HG03196 (cell line): ENCODE measurements around the gene SORCS2.
"Not testable (repeated sequence)": the region's sequence is repeated elsewhere in the genome, so short reads cannot be mapped to it uniquely, and the experiment has no call there.

Source experiments
- ATAC-seq: cut with Tn5 transposase; IDR thresholded peaks from one replicate; pipeline ENCODE4 v1.9.1; 2021; ENCODE audit not compliant: unreplicated experiment

SORCS2 gene

DNA sequence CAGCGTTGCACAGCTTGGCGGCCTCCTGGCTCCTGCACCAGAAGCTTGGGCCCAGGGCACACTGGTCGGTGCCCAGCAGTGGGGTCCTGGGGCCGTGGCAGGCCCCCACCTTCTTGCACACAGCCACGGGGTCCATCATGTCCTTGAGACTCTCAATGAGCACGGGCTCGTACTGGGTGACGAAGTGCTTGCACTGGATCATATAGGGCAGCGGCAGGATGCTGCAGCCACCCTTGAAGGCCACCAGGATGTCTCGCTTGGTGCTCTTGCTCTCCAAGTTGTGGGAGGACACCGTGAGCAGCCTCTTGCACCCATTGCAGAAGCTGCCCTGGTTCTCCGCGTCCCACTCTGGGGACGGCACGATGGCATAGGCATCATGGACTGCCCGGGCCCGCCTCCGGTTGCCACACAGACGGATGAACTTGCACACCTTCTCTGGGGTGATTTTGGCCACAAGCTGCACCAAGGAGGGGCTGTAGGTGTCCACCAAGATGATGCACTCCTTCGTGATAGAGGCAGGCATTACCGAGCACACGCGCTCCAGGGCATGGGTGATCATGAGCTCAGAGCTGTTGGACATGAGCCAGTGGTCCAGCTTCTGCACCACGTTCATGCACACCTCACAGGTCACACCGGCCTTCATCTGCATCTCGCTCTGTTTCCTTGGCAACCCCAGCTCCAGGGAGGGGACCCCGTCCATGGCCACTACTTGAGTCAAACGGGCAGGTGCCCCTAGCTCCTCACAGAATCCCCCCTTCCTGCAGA, 241.2 kb downstream of the SORCS2 start:
- ATAC-seq, result no peak

DNA sequence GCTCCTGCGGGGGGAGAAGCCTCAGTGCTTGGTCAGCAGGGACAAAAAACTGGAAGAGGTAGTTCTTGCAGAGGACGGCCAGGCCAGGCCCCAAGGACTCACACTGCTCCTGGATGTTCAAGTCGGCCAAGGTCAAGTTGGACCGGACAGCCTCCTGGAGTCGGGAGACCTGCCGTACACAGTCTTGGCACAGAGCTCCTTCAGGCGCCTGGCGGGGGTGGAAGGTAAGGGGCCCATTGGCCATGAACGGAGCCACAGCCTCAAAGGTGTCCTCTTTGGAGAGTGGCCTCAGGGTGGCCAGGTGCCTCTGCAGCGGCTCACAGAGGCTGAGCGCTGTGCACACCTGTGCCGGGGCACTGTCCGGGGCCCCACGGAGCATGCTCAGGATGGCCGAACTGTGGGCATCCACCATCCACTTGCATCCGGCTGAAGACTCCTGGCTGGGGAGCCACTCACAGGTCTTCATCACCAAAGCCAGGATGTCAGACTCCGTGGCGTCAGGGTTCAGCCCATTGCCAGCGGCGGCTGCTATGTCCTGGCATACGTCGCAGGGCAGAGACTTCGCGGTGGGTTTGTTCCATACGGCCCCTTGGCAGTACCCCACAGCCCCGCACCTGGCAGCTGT, 241.9 kb downstream of the SORCS2 start:
- no peak for ATAC-seq

DNA sequence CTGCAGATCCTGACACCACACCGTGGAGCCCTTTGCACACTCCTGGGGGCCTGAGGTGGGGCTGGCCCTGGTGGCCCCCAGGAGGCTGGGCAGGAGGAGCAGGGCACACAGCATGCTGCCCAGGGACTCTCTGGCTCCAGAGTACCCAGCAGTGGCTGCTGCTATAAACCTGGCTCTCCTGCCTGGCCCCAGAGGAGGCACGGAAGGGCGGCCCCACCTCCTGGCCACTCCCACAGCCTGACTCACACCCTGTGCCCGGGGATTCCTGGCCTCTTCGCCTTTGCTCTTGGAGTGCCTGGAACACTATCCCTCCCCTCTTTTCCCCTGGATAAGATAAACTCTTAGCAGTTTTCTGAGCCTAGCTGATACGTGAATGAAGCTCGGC, 242.4 kb downstream of the SORCS2 start, which contains the start of gene PSAPL1:
Gene PSAPL1 (minus strand): TSS at position 165 of the 385 bp plus-strand sequence. CDS start 51 bp downstream, at position 114.
- no peak for ATAC-seq

DNA sequence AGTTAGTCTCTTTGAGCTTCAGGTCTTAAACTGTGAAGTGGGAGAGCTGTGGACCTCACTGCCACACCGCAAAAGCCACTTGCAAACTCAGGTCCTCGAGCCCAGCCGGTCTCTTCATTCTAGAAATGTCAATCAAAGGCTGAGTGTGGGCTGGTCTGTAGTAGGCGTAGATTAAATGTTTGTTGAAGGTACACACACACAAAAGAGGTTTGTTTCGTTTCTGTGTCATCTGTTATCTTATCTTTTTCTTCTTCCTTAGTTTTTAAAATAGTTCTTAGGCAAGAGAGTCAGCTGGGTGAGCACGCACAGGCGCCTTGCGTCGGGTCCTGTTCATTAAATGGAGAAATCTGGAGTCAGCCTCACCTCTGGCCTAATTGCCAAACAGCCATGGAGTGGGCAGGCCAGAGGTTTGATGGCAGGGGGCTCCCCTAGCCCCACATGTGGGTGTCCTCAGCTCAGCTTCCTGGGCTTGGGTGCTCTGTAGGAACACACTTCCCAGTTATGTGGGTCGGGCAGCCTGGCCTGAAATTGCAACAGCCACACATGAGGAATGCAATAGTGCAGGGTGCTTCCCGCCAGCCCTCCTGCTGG, 243.2 kb downstream of the SORCS2 start:
- no peak for ATAC-seq

DNA sequence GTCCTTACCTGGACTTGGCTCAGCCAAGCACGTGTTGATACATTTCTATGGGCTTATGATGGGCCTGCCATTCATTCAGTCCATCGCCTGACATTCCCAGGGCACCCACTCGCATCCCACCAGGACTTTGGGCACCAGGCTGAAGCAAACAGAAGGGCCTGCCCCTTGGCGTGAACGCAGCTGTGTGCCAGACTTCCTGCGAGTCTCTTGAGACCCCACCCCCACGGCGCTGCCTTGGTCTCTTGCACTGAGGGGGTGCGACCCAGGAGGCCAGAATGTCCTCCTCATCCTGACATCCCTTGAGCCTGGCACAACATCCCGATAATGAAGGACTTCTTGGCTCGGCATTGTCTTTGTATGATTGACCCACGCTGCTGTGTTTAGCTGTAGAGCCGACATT, 243.9 kb downstream of the SORCS2 start:
- ATAC-seq, result no peak

DNA sequence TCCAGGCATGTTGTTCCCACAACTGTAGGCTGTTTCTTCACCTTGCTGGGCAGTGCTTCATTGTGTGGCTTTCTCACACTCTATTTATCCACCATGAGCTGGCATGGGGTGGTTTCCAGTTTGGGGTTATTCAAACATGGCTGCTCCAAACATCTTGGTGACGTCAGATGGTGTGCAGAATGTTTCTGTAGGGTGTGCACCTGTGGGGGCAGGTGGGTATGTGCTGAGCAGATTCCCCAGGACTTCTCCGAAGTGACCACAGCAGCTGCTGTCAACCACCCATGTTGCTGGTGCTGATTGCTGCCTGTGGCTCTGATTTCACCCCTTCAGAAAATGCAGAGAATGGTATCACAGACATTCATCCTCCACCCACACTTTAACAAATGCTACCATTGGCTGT, 247.4 kb downstream of the SORCS2 start:
- no peak for ATAC-seq

DNA sequence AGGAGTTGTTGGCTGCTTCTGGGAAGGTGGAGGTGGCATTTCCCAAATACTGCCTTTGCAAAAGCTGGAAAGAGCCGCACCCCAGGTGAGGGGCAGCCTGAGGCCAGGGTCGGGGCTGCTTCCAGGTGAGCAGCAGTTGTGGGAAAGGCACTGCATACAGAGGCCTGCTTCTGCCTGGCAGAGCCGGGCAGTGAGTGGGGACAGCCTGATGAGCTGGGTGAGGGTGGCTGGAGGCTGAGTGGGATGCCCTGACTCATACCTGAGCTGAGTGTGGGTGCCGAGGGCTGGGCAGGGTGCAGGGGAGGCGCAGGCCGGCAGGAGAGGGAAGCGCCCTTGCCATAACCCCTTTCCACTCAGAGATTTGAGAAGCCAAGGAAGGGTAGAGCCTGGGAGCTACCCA, 248.9 kb downstream of the SORCS2 start:
- no peak for ATAC-seq

DNA sequence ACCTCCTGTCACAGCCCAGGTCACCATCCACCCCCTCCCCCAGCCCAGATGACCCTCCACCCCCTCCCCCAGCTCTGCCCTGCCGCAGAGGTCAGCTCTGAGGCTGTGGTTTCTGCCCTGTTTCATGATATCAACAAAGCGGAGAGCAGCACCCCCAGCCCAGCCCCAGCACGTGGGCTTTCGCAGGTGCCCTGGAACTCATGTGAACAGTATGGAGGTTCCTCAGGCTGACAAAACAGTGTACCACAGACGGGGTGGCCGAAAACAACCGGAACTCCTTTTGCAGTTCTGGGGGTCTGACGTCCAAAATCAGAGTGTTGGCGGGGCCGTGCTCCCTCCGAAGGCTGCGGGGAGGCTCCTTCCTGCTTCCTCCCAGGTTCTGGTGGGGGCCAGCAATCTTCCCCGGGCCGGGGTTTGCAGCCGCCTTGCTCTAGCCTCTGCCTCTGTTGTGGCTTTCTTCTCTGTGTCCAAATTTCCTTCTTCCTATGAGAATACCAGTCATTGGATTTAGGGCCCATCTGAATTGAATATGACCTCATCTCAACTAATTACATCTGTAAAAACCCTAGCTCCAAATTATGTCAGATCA, 250.3 kb downstream of the SORCS2 start:
- no peak for ATAC-seq

DNA sequence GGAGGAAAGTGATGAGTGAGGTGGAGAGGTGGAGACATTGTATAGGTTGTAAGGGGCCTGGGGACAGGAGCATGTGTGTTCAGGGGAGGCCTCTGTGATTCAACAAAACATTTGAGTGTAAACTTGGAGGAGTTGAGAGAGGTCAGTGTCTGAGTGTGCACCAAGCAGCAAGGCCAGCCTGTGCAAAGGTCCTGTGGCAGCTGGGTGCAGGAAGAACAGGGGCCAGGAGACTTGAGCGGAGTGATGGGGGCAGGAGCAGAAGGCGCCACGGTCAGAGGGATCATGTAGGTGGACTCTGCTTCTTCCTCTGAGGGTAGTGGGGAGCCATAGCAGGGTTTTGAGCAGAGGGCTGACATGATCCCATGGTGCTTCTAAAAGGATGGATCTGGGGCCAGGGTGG, 252.0 kb downstream of the SORCS2 start:
- no peak for ATAC-seq

DNA sequence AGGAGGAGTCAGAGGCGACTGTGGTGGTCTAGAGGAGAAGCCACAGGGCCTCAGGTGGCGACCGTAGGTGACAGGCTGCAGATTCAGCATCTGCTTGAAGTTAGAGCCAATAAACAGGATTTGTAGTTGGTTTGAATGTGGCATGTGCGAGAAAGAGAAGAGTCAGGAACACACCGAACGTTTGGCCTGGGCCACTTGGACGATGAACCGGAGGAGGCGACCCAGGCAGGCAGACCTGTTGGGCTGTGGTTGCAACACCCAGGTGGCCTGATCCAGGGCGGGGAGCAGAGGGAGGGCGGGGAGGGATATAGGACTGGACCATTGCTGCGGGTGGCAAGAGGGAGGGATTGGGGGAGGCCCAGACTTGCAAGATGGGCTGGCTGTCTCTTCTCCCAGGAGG, 252.4 kb downstream of the SORCS2 start:
- no peak for ATAC-seq

DNA sequence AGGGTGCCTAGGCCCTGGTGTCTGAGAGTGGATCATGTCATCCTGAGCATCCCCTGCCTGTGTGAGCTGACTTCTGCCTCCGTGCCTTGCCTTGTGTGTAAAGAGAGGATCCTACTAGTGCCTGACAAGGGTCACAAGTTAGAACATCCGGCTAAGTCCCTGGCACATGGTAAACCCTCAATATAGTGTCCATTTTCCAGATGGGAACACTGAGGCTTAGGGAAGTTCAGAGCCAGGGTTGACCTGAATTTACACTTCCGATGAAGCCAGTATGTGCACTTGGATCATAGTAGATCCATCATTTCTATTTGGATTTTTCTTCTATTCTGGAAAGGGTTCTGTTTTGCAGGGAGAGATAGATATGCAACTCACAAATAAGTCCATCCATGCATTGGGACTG, 254.9 kb downstream of the SORCS2 start:
- no peak for ATAC-seq

DNA sequence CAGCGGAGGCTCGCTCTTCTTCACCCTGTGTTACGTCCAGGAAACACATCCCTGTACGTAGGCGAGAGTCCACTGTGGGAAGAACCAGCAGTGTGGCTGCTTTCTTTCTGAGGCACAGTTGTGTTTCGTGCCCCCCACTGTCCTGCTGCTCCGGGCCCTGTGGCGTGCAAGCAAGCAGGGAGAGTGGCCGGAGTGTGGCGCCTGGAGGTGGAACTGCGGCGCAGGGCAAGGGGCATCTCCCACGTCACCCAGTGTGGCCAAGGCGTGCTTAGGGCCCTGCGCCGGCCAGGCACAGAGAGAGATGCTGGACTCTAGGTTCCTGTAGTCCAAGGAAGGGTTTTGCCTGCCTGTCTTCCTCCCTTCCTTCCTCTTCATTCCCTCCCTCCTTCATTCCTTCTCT, 255.7 kb downstream of the SORCS2 start:
- no peak for ATAC-seq

DNA sequence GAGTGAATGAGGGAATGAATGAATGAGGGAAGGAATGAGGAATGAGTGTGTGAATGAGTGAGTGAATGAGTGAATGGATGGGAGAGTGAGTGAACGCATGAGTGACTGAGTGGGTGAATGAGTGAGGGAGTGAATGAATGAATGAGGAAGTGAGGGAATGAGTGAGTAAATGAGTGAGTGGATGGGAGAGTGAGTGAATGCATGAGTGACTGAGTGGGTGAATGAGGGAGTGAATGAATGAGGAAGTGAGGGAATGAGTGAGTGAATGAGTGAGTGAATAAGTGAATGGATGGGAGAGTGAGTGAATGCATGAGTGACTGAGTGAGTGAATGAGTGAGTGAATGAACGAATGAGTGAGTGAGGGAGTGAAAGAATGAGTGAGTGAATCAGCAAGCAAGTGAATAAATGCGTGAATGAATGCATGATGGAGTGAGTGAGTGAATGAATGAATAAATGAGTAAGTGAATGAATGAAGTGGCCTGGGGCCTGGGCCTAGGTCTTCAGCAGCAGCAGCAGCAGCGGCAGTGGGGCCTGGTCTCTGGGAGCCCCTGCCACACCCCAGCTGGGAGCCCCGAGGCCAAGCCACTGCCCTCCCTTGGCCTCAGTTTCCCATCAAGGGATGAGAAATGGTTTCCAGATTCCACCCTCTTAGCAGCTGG, 258.6 kb downstream of the SORCS2 start:
- no peak for ATAC-seq

DNA sequence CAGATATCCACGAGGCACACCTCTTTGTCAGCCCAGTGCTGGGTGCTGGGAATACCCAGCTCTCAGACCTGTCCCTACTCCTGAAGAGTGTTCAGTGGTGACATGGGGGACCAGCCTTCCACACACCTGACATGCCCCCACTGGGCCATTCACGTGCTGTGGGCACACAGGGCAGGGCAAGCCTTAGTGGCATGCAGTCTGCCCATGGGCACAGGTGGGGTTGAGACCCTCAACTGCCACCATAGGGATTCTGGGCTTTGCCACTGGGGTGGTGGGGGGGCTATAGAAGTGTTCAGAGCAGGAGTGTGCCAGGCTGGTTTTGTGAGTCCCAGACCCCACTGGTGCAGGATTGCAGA, 259.1 kb downstream of the SORCS2 start:
- ATAC-seq, result no peak

DNA sequence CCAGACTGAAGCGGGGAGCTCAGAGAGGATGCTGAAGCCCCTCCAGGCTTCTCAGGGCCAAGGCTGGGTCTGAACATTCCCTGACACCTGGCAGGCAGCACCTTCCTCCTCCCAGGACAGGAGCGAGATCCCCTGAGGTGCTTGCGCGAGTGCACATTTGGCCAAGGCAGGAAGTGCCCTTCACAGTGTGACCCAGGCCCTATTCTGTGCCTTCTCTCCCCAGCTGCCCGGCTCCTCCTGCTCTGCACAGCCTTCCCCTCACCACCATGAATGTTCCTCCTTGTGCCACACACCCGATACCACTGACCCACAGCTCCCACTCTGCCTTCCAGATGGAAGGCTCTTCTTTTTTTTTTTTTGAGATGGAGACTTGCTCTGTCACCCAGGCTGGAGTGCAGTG, 259.5 kb downstream of the SORCS2 start:
- ATAC-seq, result no peak

DNA sequence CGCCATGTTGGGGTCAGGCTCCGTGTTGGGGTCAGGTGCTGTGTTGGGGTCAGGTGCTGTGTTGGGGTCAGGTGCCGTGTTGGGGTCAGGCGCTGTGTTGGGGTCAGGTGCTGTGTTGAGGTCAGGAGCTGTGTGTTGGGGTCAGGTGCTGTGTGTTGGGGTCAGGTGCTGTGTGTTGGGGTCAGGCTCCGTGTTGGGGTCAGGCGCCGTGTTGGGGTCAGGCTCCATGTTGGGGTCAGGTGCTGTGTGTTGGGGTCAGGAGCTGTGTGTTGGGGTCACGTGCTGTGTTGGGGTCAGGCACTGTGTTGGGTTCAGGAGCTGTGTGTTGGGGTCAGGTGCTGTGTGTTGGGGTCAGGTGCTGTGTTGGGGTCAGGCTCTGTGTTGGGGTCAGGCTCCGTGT, 260.5 kb downstream of the SORCS2 start:
- ATAC-seq, result not testable (repeated sequence)

DNA sequence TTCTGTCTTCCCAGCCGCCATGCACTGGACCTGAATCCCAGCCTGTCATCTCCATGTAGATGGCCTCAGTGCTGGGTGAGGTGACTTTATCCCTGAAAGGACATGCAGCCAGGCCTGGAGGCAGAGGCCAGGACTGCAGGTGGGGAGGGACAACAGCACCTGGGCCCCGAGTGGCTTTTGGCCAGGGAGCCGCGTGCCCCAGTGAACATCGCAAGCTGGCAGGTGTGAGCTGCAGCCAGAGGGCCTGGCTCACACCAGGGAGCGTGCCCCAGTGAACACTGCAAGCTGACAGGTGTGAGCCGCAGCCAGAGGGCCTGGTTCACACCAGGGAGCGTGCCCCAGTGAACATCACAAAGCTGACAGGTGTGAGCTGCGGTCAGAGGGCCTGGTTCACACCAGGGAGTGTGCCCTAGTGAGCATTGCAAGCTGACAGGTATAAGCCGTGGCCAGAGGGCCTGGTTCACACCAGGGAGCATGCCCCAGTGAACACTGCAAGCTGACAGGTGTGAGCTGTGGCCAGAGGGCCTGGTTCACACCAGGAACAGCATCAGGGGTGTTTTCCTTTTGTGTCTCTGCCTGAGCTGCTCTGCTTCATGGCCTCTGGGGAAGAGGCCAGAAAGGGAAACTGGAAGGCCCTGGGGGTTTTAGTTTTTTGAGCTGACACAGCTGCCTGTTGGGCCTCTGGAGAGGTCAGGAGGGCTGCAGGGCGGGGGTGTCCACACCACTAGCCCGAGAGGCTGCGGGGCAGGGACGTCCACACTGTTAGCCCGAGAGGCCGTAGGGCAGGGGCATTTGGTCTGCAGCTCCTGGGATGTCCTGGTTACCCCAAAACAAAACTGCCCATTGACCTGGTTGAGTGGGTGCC, 265.1 kb downstream of the SORCS2 start:
- no peak for ATAC-seq

DNA sequence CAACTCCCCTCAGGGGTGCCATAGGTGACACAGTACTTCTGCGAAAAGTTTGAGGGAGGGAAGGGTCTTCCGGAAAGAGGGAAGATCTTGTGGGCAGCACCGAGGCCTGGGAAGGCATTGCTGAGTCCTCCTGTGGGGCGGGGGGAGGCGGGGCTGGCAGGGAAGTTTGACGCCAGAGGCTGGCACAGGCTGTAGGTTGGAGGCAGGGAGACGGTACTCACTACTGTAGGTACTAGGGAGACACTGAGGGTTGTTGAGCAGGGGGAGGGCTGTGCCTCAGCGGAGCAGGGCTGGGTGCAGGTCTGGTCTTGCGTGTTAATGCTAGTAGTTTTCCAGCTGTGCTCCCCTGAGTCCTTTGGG, 265.7 kb downstream of the SORCS2 start:
- no peak for ATAC-seq

DNA sequence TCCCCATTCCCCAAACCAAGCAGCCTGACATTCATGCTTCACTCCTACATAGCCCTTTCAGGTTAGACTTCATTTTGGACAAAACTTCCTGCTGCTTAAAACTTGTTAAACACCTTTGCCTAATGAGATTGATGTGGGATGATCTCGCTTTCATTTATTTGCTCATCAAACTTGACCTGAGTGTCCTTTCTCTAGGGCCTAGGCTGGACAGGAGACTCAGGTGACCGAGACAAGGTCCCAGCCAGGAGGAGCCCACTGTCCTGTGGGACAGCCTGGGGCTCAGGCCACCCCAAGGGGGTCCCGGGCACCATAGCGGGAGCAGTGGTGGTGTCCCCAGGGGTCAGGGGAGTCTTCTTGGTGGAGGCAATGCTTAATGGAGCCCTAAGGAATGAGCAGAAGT, 266.1 kb downstream of the SORCS2 start:
- ATAC-seq, result no peak

DNA sequence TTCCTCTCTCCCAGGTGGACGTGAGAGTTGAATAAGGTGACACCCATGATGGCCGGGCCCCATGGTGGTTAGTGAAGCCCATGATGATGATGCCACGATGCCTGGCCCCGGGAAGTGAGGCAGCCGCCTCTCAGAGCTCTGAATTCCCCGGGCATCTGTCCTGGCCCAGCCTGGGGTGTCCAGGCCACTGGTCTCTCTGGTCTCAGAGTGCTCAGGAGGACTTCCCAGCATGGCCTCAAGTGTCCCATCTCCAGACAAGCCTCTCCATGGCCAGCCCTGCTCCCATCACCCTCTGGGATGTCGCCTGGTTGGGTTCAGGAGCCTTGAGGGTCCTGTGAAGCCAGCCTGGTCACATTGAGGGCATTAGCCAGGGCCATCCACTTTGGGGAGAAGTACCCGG, 267.1 kb downstream of the SORCS2 start:
- ATAC-seq, result no peak

DNA sequence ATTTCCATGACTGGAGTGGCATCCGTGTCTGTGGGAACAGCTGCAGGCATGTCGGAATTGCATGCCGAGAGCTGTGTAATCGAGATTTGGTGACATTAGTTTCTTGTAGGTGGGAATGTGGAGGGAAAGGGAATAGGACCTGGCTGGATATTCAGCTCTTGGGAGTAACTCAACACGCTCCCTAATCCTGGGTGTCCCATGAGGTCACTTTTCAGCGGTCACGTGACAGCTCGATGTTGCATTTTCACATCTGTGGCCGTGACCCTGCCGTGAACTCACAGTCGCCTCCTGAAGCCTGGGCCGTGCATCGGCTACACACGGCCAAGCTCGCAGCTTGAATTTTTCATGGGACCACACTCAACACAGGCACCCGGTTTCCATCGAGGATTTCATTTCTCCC, 268.2 kb downstream of the SORCS2 start:
- no peak for ATAC-seq
